Right lobe of liver (tissue), 6 donors: ENCODE measurements around the gene CNTN2. TPM values are rescaled to one million over a fixed set of nuclear protein-coding genes. Genes with fewer than 3 reads are reported as not detected.

Experiments
- ATAC-seq, 4 donors: fragments of 200-7000 bp; cut with Tn5 transposase; one replicate each; pipeline ENCODE4 v1.9.1; 2020; ENCODE audit warnings: mild to moderate bottlenecking in 4 of 4, moderate library complexity in 4 of 4
- DNase-seq, 3 donors: peaks; one replicate each; pipeline ENCODE4 v3.0.0-alpha.2; 2020
- H3K27ac ChIP-seq, 3 donors: fragments of 200-600 bp; one replicate each; pipeline ENCODE4 v1.8.0; 2022
- H3K27me3 ChIP-seq, 2 donors: fragments of 200-600 bp; one replicate each; pipeline ENCODE4 v1.8.0; 2022
- H3K36me3 ChIP-seq, 4 donors: fragments of 200-600 bp; sonication (generic) in 1 of 4; one replicate each; pipeline versions ENCODE4 v1.5.1 to v1.8.0; 2017 to 2022; ENCODE audit warnings: control low read depth in 1 of 4
- H3K4me1 ChIP-seq, 4 donors: fragments of 200-600 bp; sonication (generic) in 1 of 4; one replicate each; pipeline versions ENCODE4 v1.5.1 to v1.8.0; 2017 to 2022; ENCODE audit warnings: control low read depth in 1 of 4
- H3K4me3 ChIP-seq, 3 donors: fragments of 200-600 bp; one replicate each; pipeline ENCODE4 v1.8.0; 2022
- H3K9me3 ChIP-seq, 4 donors: fragments of 200-600 bp; sonication (generic) in 1 of 4; one replicate each; pipeline versions ENCODE4 v1.5.1 to v1.8.0; 2017 to 2022; ENCODE audit warnings: control low read depth in 1 of 4
- CTCF ChIP-seq, 4 donors: fragments of 200-600 bp in 3 of 4; fragments of 450-650 bp in 1 of 4; IDR thresholded peaks; one replicate each; pipeline versions ENCODE4 v1.5.1 to v1.8.0; 2016 to 2022; ENCODE audit warnings: antibody characterized with exemption in 4 of 4, mild to moderate bottlenecking in 2 of 4
- POLR2A ChIP-seq: fragments of 450-650 bp; IDR thresholded peaks from one replicate; pipeline ENCODE4 v1.6.1; 2017; ENCODE audit warnings: antibody characterized with exemption, mild to moderate bottlenecking
- WGBS: methylation state at CpG from one replicate; pipeline ENCODE4 v1.1.6; 2018; ENCODE audit warnings: low coverage, low lambda C conversion rate; ENCODE audit not compliant: insufficient coverage; ENCODE audit errors: missing lambda C conversion rate; 5-methylcytosine and 5-hydroxymethylcytosine counted together
- intact Hi-C, 2 donors: fragments of 100-400 bp; cut with DNase I; formaldehyde crosslinking; loops; one replicate each; pipeline versions ENCODE4 v1.11.2 to v1.14.1; 2022
- total RNA-seq, 6 experiments: library from RNA; depleted of rRNA in 2 of 6; stranded (reverse); fragments of >200 nt in 2 of 6; fragmentation: NEBNext Ultra II Directional in 3 of 6; extraction: Animal tissue kit (Norgen Biotek cat#: 25700) in 3 of 6; gene quantifications; one replicate each; pipeline versions ENCODE4 v1.1.0 to v1.2.4, GENCODE V29; 2016 to 2023
- donor health status: DM: no; HTN: yes; CAD: no.
- donor health status: DM: no; HTN: no; CAD: no.
- donor health status: DM: no; HTN: no; CAD: no.
- donor health status: DM: no; HTN: yes; CAD: no.
- donor health status: DM: no; HTN: yes; CAD: no.

Gene CNTN2
- total RNA-seq, 6 experiments from 2014 or later, result 0.49 TPM; not detected in 5

- DNase-seq (no peak), ATAC-seq (no peak)
- Histone ChIP-seq H3K4me3 (no peak overlapping the region), H3K36me3 (no peaks in the 10 kb centered on the region), H3K27me3 (no peaks in the 10 kb centered on the region), H3K9me3 (no peaks in the 10 kb centered on the region), H3K4me1 (no peaks in the 10 kb centered on the region), H3K27ac (no peak overlapping the region)
- intact Hi-C loops, result no loop called here
- WGBS, result 68% methylated on average over 6 of the region's 6 CpGs
- no peak for TF ChIP-seq POLR2A
- no peak for TF ChIP-seq CTCF (IDR thresholded peaks at IDR 0.05)
Observed at GRCh38 chr1:205030241-205030640, 12.8 kb upstream of the CNTN2 start.

- WGBS, result 59% methylated on average over 4 of the region's 11 CpGs
- ATAC-seq, result no peak
Observed at GRCh38 chr1:205030896-205031295, 12.1 kb upstream of the CNTN2 start.

GRCh38 chr1:205032508-205032907 is 10.5 kb upstream of the CNTN2 start:
- no peak for ATAC-seq

More at GRCh38 chr1:205030896-205031295, 12.1 kb upstream of the CNTN2 start:
- no peaks in the 10 kb centered on the region for H3K9me3 ChIP-seq
- H3K27me3 ChIP-seq, result no peaks in the 10 kb centered on the region
- no peak for DNase-seq
- intact Hi-C loops, result no loop called here
- no peak overlapping the region for H3K4me3 ChIP-seq
- H3K27ac ChIP-seq, result no peak overlapping the region
- H3K36me3 ChIP-seq, result no peaks in the 10 kb centered on the region
- no peaks in the 10 kb centered on the region for H3K4me1 ChIP-seq
- TF ChIP-seq POLR2A (no peak), CTCF (IDR thresholded peaks at IDR 0.05) (no peak)

GRCh38 chr1:205037539-205037938 is 5.5 kb upstream of the CNTN2 start:
- peak; percentile 85 to 89 (median 88) for ATAC-seq
- intact Hi-C loops, result no loop called here
- WGBS, result 33% methylated on average over 8 of the region's 9 CpGs

More at GRCh38 chr1:205032508-205032907, 10.5 kb upstream of the CNTN2 start:
- H3K27ac ChIP-seq, result no peak overlapping the region
- intact Hi-C loops, result no loop called here
- no peaks in the 10 kb centered on the region for H3K27me3 ChIP-seq
- no peak for TF ChIP-seq CTCF (IDR thresholded peaks at IDR 0.05)
- TF ChIP-seq POLR2A, result no peak
- no peak for DNase-seq
- 88% methylated on average over 2 of the region's 7 CpGs for WGBS
- H3K4me3 ChIP-seq, result no peak overlapping the region
- no peaks in the 10 kb centered on the region for H3K9me3 ChIP-seq
- H3K36me3 ChIP-seq, result no peaks in the 10 kb centered on the region
- H3K4me1 ChIP-seq, result peaks cover 0 to 8% (median 3%) of the 10 kb centered on the region in 4 donors

More at GRCh38 chr1:205037539-205037938, 5.5 kb upstream of the CNTN2 start:
- Histone ChIP-seq H3K4me1 (peaks cover 0 to 42% (median 22%) of the 10 kb centered on the region in 4 donors), H3K27ac (peak overlapping the region in 1 of 3 donors; percentile 57), H3K4me3 (no peak overlapping the region), H3K36me3 (no peaks in the 10 kb centered on the region), H3K27me3 (no peaks in the 10 kb centered on the region), H3K9me3 (no peaks in the 10 kb centered on the region)
- peak; percentile 86 to 91 (median 91) for DNase-seq
- no peak for TF ChIP-seq CTCF (IDR thresholded peaks at IDR 0.05)
- no peak for TF ChIP-seq POLR2A
